ENCODE measurements around the gene LMOD1.
"Not testable (repeated sequence)": the region's sequence is repeated elsewhere in the genome, so short reads cannot be mapped to it uniquely, and the experiment has no call there.

Gene LMOD1

GRCh38 chr1:201859424-201859823, 86.9 kb downstream of the LMOD1 start:
- no peak for DNase-seq (ENCODE audit: low spot score)

DNA sequence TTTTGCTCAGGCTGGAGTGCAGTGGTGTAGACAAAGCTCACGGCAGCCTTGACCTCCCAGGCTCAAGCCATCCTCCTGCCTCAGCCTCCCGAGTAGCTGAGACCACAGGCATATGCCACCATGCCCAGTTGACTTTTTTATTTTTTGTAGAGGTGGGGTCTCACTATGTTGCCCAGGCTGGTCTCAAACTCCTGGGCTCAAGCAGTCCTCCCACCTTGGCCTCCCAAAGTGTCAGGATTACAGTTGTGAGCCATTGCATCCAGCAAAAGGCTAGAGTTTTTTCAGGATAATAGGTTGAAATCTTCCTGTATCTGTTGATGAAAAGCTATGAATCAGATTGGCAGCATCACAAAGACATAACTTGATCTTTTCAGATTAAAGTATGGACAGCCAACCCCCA, 89.6 kb downstream of the LMOD1 start:
- DNase-seq (ENCODE audit: low spot score) = not testable (repeated sequence)

DNA sequence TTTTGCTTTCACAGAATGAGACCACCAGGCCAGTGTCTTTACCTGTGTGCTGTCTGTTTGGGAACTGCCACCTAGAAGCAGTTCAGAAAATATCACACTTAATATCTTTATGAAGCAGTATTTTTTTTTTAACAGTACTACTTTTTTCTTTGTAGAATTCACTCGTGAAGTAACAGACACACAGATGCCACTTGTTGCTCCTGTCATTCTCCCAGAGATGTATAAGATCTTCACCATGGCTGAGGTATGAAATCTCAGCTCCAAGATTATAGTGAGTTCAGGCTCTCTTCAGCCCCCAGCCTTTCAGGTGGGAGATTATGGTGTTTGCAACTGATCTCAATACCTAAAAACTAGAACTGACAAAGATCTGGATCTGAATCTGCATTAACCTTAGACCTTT, 94.4 kb downstream of the LMOD1 start:
- DNase-seq (ENCODE audit: low spot score) = no peak

GRCh38 chr1:201850053-201850397, 96.3 kb downstream of the LMOD1 start:
- peak; percentile 80 for DNase-seq (ENCODE audit: low spot score)

- DNase-seq (ENCODE audit: low spot score) = no peak
Observed at GRCh38 chr1:201849372-201850052, 96.8 kb downstream of the LMOD1 start.

DNA sequence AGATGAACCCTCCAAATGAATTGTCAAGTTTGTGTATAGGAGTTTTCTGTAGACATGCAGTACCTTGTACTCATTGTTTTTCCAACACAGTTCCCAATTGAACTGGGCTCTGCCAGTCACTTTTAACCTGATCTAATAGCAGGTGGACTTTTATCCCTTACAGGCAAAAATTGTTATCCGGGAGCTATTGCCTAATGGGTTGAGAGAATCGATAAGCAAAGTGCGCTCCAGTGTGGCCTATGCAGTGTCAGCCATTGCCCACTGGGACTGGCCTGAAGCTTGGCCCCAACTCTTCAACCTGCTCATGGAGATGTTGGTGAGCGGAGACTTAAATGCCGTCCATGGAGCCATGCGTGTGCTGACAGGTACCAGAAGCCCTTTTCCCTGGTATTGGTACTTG, 98.1 kb downstream of the LMOD1 start:
- DNase-seq (ENCODE audit: low spot score) = no peak

GRCh38 chr1:201847150-201847549, 99.2 kb downstream of the LMOD1 start:
- DNase-seq (ENCODE audit: low spot score) = no peak

Data from AG20443 (cell line).